Measurements from ENCODE around the gene MYLK.

DNA sequence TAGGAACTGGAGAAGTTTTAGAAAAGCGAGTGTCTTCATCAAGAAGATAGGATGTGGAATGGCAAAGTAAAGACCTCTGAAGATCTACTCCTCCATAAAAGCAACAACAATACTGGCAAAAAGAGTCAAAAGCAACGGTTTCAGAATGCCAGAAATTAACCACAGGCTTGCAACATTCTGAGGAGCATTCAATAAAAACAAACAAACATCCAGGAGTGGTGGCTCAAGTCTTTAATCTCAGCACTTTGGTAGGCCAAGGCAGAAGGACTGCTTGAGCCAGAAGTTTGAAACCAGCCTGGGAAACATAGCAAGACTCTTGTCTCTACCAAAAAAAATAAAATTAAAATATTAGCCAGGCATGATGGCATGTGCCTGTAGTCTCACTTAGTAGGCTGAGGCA lies 156.1 kb downstream of the MYLK start:
- TF ChIP-seq, protein P1, sequence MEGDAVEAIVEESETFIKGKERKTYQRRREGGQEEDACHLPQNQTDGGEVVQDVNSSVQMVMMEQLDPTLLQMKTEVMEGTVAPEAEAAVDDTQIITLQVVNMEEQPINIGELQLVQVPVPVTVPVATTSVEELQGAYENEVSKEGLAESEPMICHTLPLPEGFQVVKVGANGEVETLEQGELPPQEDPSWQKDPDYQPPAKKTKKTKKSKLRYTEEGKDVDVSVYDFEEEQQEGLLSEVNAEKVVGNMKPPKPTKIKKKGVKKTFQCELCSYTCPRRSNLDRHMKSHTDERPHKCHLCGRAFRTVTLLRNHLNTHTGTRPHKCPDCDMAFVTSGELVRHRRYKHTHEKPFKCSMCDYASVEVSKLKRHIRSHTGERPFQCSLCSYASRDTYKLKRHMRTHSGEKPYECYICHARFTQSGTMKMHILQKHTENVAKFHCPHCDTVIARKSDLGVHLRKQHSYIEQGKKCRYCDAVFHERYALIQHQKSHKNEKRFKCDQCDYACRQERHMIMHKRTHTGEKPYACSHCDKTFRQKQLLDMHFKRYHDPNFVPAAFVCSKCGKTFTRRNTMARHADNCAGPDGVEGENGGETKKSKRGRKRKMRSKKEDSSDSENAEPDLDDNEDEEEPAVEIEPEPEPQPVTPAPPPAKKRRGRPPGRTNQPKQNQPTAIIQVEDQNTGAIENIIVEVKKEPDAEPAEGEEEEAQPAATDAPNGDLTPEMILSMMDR (IDR thresholded peaks at IDR 0.05; ENCODE audit: low read length) = no peak
- TF ChIP-seq EZH2 (IDR thresholded peaks at IDR 0.05; ENCODE audit: borderline replicate concordance, low read length) = no peak

All from OCI-LY1 (cell line).